ENCODE data around the gene RHBDD1. TPM values are rescaled to one million over a fixed set of nuclear protein-coding genes. Genes with fewer than 3 reads are reported as not detected.

RHBDD1 gene
- polyA plus RNA-seq, 3 donors = 29.4 to 30.9 (median 30.9) TPM

- no peak for DNase-seq (ENCODE audit: low read depth in 3 of 3, low spot score in 2 of 3)
Measured at GRCh38 chr2:226977775-226978190, 141.9 kb downstream of the RHBDD1 start.

DNA sequence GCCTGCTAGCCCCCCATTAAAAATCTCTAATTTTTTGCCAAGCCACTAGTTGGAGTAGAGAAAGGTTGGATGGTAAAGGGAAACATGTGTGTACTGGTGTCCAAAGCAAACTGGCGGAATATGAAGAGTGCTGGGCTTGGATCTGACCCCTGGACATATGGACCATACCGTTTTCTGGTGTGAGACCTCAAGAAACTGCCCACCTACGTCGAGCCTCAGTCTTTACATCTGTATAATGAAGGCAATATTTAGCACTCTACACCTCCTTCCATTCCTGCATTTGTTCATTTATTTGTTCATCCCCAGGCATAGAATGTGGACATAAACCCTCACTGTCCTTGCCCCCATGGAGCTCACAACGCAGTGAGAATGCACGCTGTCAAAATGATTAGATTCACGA, 142.4 kb downstream of the RHBDD1 start:
- no peak for DNase-seq (ENCODE audit: low read depth in 3 of 3, low spot score in 2 of 3)

- no peak for DNase-seq (ENCODE audit: low read depth in 3 of 3, low spot score in 2 of 3)
Measured at GRCh38 chr2:226979004-226979403, 143.2 kb downstream of the RHBDD1 start.

GRCh38 chr2:226981791-226982326, 146.0 kb downstream of the RHBDD1 start:
- DNase-seq (ENCODE audit: low read depth in 3 of 3, low spot score in 2 of 3) = no peak

DNA sequence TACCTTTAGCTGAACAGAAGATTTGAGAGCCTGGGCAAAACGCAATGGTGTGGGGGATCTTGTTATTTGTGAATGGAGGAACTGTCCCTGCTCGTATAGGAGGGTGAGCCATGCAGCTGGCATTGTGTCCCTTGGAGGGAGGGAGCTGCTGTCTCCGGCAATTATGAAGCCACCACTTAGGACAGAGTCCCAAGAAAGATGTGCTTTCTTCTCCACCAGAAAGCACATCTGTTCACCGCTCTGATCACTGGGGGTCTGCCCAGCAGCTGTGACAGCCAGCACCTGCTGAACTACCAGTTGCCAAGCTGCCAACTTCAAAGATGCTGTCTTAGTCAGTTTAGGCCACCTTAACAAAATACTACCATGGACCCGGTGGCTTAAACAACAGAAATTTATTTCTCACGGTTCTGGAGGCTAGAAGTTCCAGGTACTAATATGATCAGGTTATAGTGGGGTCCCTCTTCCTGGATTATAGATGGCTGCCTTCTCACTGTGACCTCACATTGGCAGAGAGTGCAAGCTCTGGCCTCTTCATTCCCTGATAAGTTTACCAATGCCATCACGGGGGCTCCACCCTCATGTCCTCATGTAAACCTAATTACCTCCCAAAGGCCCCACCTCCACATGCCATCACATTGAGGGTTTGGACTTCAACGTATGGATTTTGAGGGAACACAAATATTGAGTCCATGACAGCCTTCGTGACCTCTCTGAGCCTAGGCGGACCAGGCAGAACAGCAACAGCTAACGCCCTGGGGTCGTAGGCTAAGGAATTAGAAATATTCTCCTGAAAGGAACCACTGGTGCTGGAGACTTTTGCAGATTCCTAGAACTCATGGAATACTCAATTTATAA, 148.3 kb downstream of the RHBDD1 start:
- DNase-seq (ENCODE audit: low read depth in 3 of 3, low spot score in 2 of 3) = no peak

- peak; percentile 61 to 67 (median 64) for DNase-seq (ENCODE audit: low read depth in 3 of 3, low spot score in 2 of 3)
Measured at GRCh38 chr2:226984750-226985582, 149.1 kb downstream of the RHBDD1 start.

DNA sequence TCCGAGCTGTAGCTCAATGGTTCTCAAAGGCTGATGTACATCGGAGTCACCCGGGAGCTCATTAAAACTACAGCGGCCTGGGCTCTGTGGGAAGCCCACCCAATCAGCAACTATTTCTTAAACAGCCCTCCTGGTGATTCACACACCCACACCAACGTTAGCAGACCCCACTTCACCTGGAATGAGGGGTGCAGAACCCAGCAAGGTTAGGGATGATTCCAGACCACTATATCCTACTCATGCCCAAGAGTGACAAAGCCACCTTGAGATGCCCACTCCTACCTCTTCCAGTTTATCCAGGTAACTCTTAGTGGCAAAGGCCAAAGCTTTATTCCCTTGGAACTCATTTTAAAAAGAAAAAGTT, 149.7 kb downstream of the RHBDD1 start:
- DNase-seq (ENCODE audit: low read depth in 3 of 3, low spot score in 2 of 3) = no peak

- DNase-seq (ENCODE audit: low read depth in 3 of 3, low spot score in 2 of 3) = no peak
Measured at GRCh38 chr2:226991663-226992062, 155.8 kb downstream of the RHBDD1 start.

GRCh38 chr2:226993171-226993570, 157.3 kb downstream of the RHBDD1 start:
- no peak for DNase-seq (ENCODE audit: low read depth in 3 of 3, low spot score in 2 of 3)

DNA sequence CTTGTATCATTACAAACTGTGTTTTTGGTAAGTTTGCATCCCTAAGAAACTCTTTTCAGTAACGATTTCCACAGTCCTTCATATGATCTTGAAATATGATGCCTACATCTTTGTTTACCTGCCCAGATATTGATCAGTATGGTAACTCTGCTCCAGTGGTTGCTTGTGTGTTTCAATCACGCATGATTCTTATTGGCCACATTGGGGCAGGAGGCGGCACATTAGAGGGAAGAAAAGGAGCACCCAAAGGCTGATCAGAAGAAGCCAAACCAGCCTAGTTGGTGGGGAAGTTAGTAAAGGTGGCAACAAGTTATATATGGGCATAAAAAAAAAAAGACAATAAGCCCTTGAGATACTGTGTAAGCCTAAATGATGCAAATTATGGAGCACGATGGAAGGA, 158.9 kb downstream of the RHBDD1 start:
- DNase-seq (ENCODE audit: low read depth in 3 of 3, low spot score in 2 of 3) = no peak

DNA sequence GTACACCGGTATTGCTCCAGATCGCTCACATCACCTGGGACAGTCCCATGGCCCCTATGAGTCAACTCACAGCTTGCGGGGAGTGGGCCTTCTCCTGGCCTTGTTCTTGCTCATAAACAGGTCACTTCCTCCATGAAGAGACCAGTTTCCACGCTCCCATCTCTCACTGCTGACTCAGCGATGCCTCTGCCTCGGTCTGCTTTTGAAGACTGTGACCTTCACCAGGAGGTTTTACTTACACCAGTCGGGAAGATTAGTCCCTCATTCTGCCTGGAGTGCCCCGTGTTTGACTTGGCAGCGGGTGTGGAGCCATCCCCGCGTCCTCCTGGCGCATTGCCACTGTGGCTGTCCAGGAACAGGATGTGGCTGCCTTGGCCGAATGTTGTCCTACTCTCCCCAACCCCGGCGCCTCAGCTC, 159.8 kb downstream of the RHBDD1 start:
- no peak for DNase-seq (ENCODE audit: low read depth in 3 of 3, low spot score in 2 of 3)

DNA sequence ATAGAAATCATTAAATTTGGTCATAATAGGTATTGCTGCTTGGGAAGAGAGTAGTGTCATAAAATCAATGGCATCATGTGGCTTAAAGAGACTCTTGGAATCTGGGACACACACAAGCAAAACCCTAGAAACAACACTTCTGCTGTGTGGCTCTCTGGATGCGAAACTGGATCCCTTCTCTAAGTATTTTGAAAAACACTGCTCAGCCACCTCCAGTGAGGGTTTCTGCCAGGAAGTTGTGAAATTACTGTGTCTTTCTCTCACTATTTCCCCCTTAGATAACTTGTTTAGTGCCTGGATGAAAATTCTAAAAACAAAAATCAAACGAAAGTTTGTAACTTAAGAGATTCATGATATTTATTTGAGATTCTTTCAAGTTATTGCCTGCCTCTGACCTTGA, 163.8 kb downstream of the RHBDD1 start:
- no peak for DNase-seq (ENCODE audit: low read depth in 3 of 3, low spot score in 2 of 3)

GRCh38 chr2:227000123-227000522, 164.3 kb downstream of the RHBDD1 start:
- no peak for DNase-seq (ENCODE audit: low read depth in 3 of 3, low spot score in 2 of 3)

DNA sequence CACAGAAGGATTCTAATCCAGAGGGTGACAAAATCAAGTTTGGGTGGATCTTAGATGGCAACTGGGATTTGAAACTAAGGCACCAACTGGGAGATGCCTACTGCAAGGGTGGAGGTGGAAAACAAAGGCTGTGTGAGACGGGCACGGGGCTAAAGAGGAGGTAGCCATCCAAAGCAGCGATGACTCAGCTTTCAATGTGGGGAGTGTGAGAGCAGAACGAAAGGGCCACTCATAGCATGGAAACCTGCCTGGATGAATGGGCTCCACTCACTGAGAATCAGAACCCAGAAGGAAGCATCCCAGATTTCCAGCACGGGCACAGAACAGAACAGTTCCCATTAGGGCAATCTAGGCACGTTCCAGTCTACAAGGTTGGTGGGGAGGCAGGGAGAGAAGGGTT, 168.6 kb downstream of the RHBDD1 start:
- DNase-seq (ENCODE audit: low read depth in 3 of 3, low spot score in 2 of 3) = no peak

DNA sequence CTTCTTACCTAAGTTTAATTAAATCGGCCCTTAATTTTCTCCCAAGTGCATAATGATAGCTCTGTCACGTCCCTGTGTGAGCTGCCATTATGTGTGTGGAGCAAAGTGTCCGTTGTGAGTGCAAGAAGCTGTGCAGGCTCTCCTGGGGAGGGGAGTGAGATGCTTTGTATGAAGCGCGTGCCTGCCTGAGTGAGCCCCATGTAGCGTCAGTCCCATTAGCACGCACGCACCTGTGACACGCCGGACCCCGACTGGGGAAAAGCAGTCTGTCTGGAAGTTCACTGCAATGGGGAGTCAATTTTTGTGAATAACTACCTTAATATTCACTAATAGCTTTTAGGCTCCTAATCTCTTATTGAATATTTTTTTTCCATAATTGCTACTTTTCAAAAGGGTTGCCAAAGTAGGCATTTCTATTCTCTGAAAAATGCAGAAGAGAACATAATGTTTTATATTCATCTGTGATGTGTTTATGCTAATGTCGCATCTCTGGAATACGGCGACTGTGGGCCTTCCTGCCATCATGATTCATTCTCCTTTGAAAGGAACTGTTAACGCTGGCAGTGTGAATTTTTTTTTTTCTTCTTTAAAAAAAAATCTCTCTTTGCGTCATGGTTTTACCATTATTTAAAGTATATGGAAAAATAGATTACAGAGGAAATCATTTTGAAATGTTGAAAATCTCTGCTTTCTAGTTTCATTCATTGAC, 170.5 kb downstream of the RHBDD1 start:
- no peak for DNase-seq (ENCODE audit: low read depth in 3 of 3, low spot score in 2 of 3)

DNA sequence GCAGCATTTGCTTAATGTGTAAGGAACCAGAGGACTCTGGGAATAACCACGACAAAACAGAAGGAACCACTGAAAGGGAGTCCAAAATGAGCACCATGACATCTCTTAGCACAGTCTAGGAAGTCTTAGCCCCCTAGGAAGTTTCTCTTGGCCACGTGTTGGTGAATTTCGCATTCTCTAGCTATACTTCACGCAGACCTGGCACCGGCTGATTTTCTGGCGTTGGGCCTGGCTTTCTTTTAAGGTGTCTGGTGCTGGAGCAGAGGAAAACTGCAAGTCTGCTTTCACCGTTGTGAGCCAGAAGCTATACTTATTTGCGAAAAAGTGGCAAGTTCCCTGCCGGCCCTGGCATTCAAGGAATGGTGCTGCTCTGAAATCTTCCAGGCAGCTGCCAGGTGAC, 171.3 kb downstream of the RHBDD1 start:
- no peak for DNase-seq (ENCODE audit: low read depth in 3 of 3, low spot score in 2 of 3)

- no peak for DNase-seq (ENCODE audit: low read depth in 3 of 3, low spot score in 2 of 3)
Measured at GRCh38 chr2:227007940-227008339, 172.1 kb downstream of the RHBDD1 start.

- DNase-seq (ENCODE audit: low read depth in 3 of 3, low spot score in 2 of 3) = no peak
Measured at GRCh38 chr2:227010433-227010832, 174.6 kb downstream of the RHBDD1 start.

DNA sequence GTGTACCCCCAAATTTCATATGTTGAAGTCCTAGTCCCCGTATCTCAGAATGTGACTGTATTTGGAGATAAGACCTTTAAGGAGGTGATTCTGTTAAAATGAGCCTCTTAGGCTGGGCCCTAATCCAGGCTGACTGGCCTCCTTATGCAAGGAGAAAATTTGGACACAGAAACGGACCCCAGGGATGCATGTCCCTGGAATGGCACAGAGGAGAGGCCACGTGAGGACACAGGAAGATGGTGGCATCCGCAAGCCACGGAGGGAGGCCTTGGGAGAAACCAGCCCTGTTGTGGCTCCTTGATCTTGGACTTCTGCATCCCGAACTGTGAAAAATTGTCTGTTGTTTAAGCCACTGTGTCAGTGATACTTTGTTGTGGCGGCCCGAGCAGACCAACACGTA, 177.5 kb downstream of the RHBDD1 start:
- no peak for DNase-seq (ENCODE audit: low read depth in 3 of 3, low spot score in 2 of 3)

GRCh38 chr2:227013881-227014280, 178.0 kb downstream of the RHBDD1 start:
- DNase-seq (ENCODE audit: low read depth in 3 of 3, low spot score in 2 of 3) = no peak

DNA sequence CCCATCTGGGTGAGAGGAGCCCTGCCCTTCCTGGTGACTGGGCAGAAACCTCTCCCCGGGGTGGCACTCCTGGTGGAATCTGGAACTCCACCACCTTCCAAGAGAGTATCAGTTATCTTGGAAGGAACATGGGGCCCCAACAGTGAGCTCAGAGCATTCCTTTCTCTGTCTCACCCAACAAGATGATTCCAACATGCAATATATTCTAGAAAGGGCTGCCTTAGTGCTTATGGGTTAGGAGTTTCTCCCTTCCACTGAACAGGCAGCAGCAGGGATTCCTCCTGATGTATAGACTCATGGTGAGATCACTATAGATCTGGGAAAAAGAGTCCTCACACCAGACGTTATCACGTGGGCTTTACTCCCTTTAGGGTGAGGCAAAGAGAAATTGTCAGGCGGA, 181.0 kb downstream of the RHBDD1 start:
- no peak for DNase-seq (ENCODE audit: low read depth in 3 of 3, low spot score in 2 of 3)

Data from right renal cortex interstitium (tissue), 3 donors.